ENCODE data around the gene ATP6V1G3. TPM values are rescaled to one million over a fixed set of nuclear protein-coding genes. Genes with fewer than 3 reads are reported as not detected.

Gene ATP6V1G3
- total RNA-seq, 5 donors from 2014 or later (not counting 1 experiment from before 2014, with no cell fraction given) = not detected

DNA sequence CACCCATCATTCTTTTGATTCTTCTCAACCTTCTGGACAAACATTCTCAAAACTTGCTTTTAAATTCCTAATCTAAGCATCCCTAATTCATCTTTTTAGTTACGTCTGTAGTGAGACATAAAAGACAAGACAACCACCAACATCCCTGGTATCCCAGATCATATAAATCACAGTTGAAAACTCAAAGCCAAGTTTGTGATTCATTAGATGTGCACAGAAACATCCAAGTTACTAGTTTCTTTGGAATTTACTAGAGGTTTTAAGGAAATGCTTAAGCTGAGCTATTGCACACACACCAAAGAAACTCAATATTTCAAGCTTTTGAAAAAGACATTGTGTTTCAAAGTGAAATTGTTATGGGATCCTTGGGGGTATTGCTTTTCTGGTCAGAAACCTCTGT lies 47.6 kb downstream of the ATP6V1G3 start:
- Histone ChIP-seq H3K27me3 (replicated peaks in 1 of 2; ENCODE audit: control insufficient read depth in 2 of 2, extremely low read depth in 1 of 2, insufficient read depth in 2 of 2, low read length in 1 of 2) (no peaks in the 10 kb centered on the region), H3K9me3 (no peaks in the 10 kb centered on the region), H3K36me3 (ENCODE audit: control insufficient read depth in 2 of 2, extremely low read depth in 1 of 2, insufficient read depth in 1 of 2, low read length in 1 of 2) (no peaks in the 10 kb centered on the region), H3K4me3 (ENCODE audit: control insufficient read depth in 1 of 2, extremely low read depth in 1 of 2, low read length in 1 of 2) (no peak overlapping the region), H3K27ac (ENCODE audit: low read length) (no peak overlapping the region), H3K4me1 (ENCODE audit: control insufficient read depth in 1 of 2, extremely low read depth in 1 of 2, insufficient read depth in 2 of 2, low read length in 2 of 2) (peaks cover 0 to 3% of the 10 kb centered on the region in 2 experiments)
- CTCF ChIA-PET = interaction anchor here in 1 of 2 donors (1.0 kb wide), 1 partner anchor 193 kb away, joined by 3 read pairs; no protein-coding TSS in a partner anchor
- POLR2A ChIA-PET = interaction anchor here in 1 of 2 donors (0.5 kb wide), 1 partner anchor 28 kb away, joined by 3 read pairs; no protein-coding TSS in a partner anchor
- peaks cover 5 to 11% (median 8%) of the 10 kb centered on the region in 3 donors for H3K4me1 Mint-ChIP-seq
- no CpG with 5 or more reads among the region's 1 CpG for WGBS (ENCODE audit: insufficient coverage)
- no peak overlapping the region for H3K27ac Mint-ChIP-seq
- H3K27me3 Mint-ChIP-seq = no peaks in the 10 kb centered on the region
- no peak for ATAC-seq (replicated peaks in 1 of 4)
- H3K4me3 Mint-ChIP-seq = no peak overlapping the region
- DNase-seq = no peak
- H3K9me3 Mint-ChIP-seq = no peaks in the 10 kb centered on the region
- no peaks in the 10 kb centered on the region for H3K36me3 Mint-ChIP-seq

DNA sequence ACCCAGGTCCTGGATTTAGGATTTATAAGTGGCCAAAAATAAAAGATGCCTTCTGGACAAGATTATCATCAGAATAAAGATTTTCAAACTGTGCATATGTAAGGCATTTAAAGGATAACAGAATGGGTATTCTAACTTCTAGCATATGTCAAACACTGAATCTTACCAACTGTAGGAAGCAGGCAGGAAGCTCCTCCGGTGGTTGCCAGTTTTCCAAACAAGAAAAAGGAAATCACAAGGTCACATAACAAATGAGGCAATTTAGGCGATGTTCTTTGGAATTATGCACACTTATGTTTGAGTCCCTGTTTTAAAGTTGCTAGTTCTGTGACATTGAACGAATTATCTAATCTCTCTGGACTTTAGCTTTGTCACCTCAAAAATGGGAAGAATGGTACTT lies 48.9 kb downstream of the ATP6V1G3 start:
- ChIA-PET POLR2A (no interaction called here), CTCF (no interaction called here)
- no peaks in the 10 kb centered on the region for H3K27me3 ChIP-seq (replicated peaks in 1 of 2; ENCODE audit: control insufficient read depth in 2 of 2, extremely low read depth in 1 of 2, insufficient read depth in 2 of 2, low read length in 1 of 2)
- Mint-ChIP-seq H3K27me3 (no peaks in the 10 kb centered on the region), H3K27ac (no peak overlapping the region), H3K4me3 (no peak overlapping the region), H3K9me3 (no peaks in the 10 kb centered on the region), H3K36me3 (no peaks in the 10 kb centered on the region), H3K4me1 (peaks cover 0 to 4% (median 0%) of the 10 kb centered on the region in 3 donors)
- H3K4me1 ChIP-seq (ENCODE audit: control insufficient read depth in 1 of 2, extremely low read depth in 1 of 2, insufficient read depth in 2 of 2, low read length in 2 of 2) = peaks cover 0 to 3% of the 10 kb centered on the region in 2 experiments
- no peak for DNase-seq
- WGBS (ENCODE audit: insufficient coverage) = 100% methylated on average over 1 of the region's 3 CpGs
- no peaks in the 10 kb centered on the region for H3K9me3 ChIP-seq
- H3K36me3 ChIP-seq (ENCODE audit: control insufficient read depth in 2 of 2, extremely low read depth in 1 of 2, insufficient read depth in 1 of 2, low read length in 1 of 2) = no peaks in the 10 kb centered on the region
- no peak for ATAC-seq (replicated peaks in 1 of 4)
- H3K4me3 ChIP-seq (ENCODE audit: control insufficient read depth in 1 of 2, extremely low read depth in 1 of 2, low read length in 1 of 2) = no peak overlapping the region
- no peak overlapping the region for H3K27ac ChIP-seq (ENCODE audit: low read length)

DNA sequence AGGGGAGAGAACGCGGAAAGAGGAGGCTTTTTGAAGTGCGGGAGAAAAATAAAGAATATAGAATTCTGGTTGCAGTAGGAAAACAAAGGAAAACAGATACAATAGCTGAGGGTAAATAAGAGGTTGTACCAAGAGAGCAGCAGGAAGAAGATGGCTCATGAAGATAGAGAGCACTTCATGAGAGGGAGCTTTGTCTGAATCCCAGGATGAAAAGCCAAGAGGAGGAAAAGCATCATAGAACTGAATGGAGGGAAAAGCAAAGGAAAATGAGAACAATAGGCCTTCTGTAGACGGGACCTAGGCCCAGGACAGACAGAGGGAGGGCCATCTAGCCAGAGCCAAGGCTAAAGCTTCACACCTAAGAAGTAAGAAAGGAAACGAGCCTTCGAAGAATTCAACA lies 49.5 kb downstream of the ATP6V1G3 start:
- POLR2A ChIA-PET = no interaction called here
- no peaks in the 10 kb centered on the region for H3K27me3 ChIP-seq (replicated peaks in 1 of 2; ENCODE audit: control insufficient read depth in 2 of 2, extremely low read depth in 1 of 2, insufficient read depth in 2 of 2, low read length in 1 of 2)
- 100% methylated on average over 3 of the region's 6 CpGs for WGBS (ENCODE audit: insufficient coverage)
- Mint-ChIP-seq H3K27me3 (no peaks in the 10 kb centered on the region), H3K27ac (no peak overlapping the region), H3K4me1 (peaks cover 0 to 4% (median 0%) of the 10 kb centered on the region in 3 donors), H3K9me3 (no peaks in the 10 kb centered on the region), H3K36me3 (no peaks in the 10 kb centered on the region), H3K4me3 (no peak overlapping the region)
- H3K4me1 ChIP-seq (ENCODE audit: control insufficient read depth in 1 of 2, extremely low read depth in 1 of 2, insufficient read depth in 2 of 2, low read length in 2 of 2) = peaks cover 0 to 3% of the 10 kb centered on the region in 2 experiments
- ATAC-seq (replicated peaks in 1 of 4) (no peak), DNase-seq (no peak)
- CTCF ChIA-PET = interaction anchor here (0.5 to 1.2 kb wide), 2 partner anchors 27 to 249 kb away, joined by 3 read pairs; no protein-coding TSS in a partner anchor
- no peak overlapping the region for H3K4me3 ChIP-seq (ENCODE audit: control insufficient read depth in 1 of 2, extremely low read depth in 1 of 2, low read length in 1 of 2)
- H3K36me3 ChIP-seq (ENCODE audit: control insufficient read depth in 2 of 2, extremely low read depth in 1 of 2, insufficient read depth in 1 of 2, low read length in 1 of 2) = no peaks in the 10 kb centered on the region
- H3K27ac ChIP-seq (ENCODE audit: low read length) = no peak overlapping the region
- no peaks in the 10 kb centered on the region for H3K9me3 ChIP-seq

DNA sequence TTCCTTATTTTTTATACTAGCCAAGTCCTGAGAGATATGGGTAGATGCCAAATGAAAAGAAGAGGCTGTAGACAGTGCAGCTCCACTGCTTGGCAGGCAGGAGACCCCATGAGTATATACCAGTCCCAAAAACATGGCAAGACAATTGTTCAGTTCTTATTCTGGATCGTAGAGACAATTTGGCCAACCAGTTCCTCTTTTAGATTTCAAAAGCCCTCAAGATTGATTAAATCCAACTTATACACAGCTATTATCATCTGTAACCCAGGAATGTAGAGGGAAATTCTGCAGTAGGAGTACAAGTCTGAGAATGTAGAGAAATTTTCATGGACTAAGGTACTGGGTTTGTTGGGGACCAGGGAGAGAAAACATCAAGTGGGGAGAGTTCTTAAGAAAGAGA lies 50.3 kb downstream of the ATP6V1G3 start:
- Mint-ChIP-seq H3K9me3 (no peaks in the 10 kb centered on the region), H3K36me3 (no peaks in the 10 kb centered on the region)
- CTCF ChIA-PET = interaction anchor here in 1 of 2 donors (1.2 to 1.5 kb wide), 2 partner anchors 8 to 248 kb away, joined by 3 read pairs; no protein-coding TSS in a partner anchor

DNA sequence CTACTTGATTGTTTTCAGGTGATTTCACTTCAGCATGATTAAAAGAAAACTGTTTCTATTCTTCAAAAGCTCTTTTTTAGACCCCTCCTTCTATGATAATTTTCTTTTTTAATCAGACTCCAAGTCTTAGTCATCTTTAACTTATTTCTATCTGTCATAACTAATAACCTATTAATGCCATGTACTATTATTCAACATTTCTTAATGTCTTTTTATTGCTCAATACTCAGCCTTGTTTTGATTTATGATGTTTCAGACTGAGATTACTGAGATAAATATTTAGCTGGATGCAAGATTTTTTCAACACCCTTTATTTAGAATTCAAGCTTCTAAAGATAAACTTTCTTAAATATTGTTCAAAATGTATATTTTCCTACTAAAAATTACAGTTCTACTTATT lies 53.6 kb downstream of the ATP6V1G3 start:
- DNase-seq (no peak), ATAC-seq (replicated peaks in 1 of 4) (no peak)
- no peaks in the 10 kb centered on the region for H3K4me1 Mint-ChIP-seq
- H3K27ac ChIP-seq (ENCODE audit: low read length) = no peak overlapping the region
- H3K4me1 ChIP-seq (ENCODE audit: control insufficient read depth in 1 of 2, extremely low read depth in 1 of 2, insufficient read depth in 2 of 2, low read length in 2 of 2) = no peaks in the 10 kb centered on the region
- no peaks in the 10 kb centered on the region for H3K36me3 Mint-ChIP-seq
- POLR2A ChIA-PET = no interaction called here
- no peak overlapping the region for H3K4me3 Mint-ChIP-seq
- H3K27me3 ChIP-seq (replicated peaks in 1 of 2; ENCODE audit: control insufficient read depth in 2 of 2, extremely low read depth in 1 of 2, insufficient read depth in 2 of 2, low read length in 1 of 2) = no peaks in the 10 kb centered on the region
- no peaks in the 10 kb centered on the region for H3K9me3 Mint-ChIP-seq
- H3K27me3 Mint-ChIP-seq = no peaks in the 10 kb centered on the region
- H3K27ac Mint-ChIP-seq = no peak overlapping the region
- H3K36me3 ChIP-seq (ENCODE audit: control insufficient read depth in 2 of 2, extremely low read depth in 1 of 2, insufficient read depth in 1 of 2, low read length in 1 of 2) = no peaks in the 10 kb centered on the region
- no peak overlapping the region for H3K4me3 ChIP-seq (ENCODE audit: control insufficient read depth in 1 of 2, extremely low read depth in 1 of 2, low read length in 1 of 2)
- CTCF ChIA-PET = interaction anchor here in 1 of 2 donors (0.6 kb wide), 1 partner anchor 170 kb away, joined by 5 read pairs; no protein-coding TSS in a partner anchor
- H3K9me3 ChIP-seq = no peaks in the 10 kb centered on the region

More for the DNA sequence above, 50.3 kb downstream of the ATP6V1G3 start:
- POLR2A ChIA-PET = interaction anchor here in 1 of 2 donors (0.6 kb wide), 2 partner anchors 326 to 1017 kb away, joined by 3 read pairs; no protein-coding TSS in a partner anchor
- Mint-ChIP-seq H3K4me3 (no peak overlapping the region), H3K4me1 (peaks cover 0 to under 1% (median 0%) of the 10 kb centered on the region in 3 donors), H3K27me3 (no peaks in the 10 kb centered on the region), H3K27ac (no peak overlapping the region)
- Histone ChIP-seq H3K9me3 (no peaks in the 10 kb centered on the region), H3K36me3 (ENCODE audit: control insufficient read depth in 2 of 2, extremely low read depth in 1 of 2, insufficient read depth in 1 of 2, low read length in 1 of 2) (no peaks in the 10 kb centered on the region), H3K4me1 (ENCODE audit: control insufficient read depth in 1 of 2, extremely low read depth in 1 of 2, insufficient read depth in 2 of 2, low read length in 2 of 2) (peaks cover 0 to 3% of the 10 kb centered on the region in 2 experiments), H3K4me3 (ENCODE audit: control insufficient read depth in 1 of 2, extremely low read depth in 1 of 2, low read length in 1 of 2) (no peak overlapping the region), H3K27ac (ENCODE audit: low read length) (no peak overlapping the region), H3K27me3 (replicated peaks in 1 of 2; ENCODE audit: control insufficient read depth in 2 of 2, extremely low read depth in 1 of 2, insufficient read depth in 2 of 2, low read length in 1 of 2) (no peaks in the 10 kb centered on the region)
- no peak for DNase-seq
- WGBS (ENCODE audit: insufficient coverage) = no CpG with 5 or more reads among the region's 1 CpG
- no peak for ATAC-seq (replicated peaks in 1 of 4)

DNA sequence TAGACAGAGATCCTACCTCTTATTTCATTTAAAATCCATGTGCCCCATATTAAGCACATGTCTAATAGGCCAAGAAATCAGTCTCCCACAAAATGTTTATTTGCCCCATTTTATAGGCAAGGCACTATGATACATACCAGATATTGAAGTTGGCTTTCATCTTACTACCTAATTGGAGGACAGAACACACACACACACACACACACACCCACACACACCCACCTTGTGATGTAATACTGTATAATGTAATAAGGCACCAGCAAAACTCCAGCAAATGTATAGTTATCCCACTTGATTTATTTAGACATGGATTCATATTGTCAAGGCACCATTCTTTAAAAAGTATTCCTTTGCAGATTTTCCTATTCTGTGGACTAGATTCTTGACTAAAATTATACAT lies 56.8 kb downstream of the ATP6V1G3 start:
- ATAC-seq (replicated peaks in 1 of 4) = no peak
- Histone ChIP-seq H3K4me3 (ENCODE audit: control insufficient read depth in 1 of 2, extremely low read depth in 1 of 2, low read length in 1 of 2) (no peak overlapping the region), H3K27ac (ENCODE audit: low read length) (no peak overlapping the region), H3K4me1 (ENCODE audit: control insufficient read depth in 1 of 2, extremely low read depth in 1 of 2, insufficient read depth in 2 of 2, low read length in 2 of 2) (no peaks in the 10 kb centered on the region), H3K9me3 (no peaks in the 10 kb centered on the region), H3K27me3 (replicated peaks in 1 of 2; ENCODE audit: control insufficient read depth in 2 of 2, extremely low read depth in 1 of 2, insufficient read depth in 2 of 2, low read length in 1 of 2) (no peaks in the 10 kb centered on the region), H3K36me3 (ENCODE audit: control insufficient read depth in 2 of 2, extremely low read depth in 1 of 2, insufficient read depth in 1 of 2, low read length in 1 of 2) (no peaks in the 10 kb centered on the region)
- H3K27ac Mint-ChIP-seq = no peak overlapping the region
- H3K4me3 Mint-ChIP-seq = no peak overlapping the region
- H3K36me3 Mint-ChIP-seq = peaks cover 3% of the 10 kb centered on the region
- no peak for DNase-seq
- peaks cover 0 to 3% (median 0%) of the 10 kb centered on the region in 3 donors for H3K9me3 Mint-ChIP-seq
- CTCF ChIA-PET = no interaction called here
- no peaks in the 10 kb centered on the region for H3K27me3 Mint-ChIP-seq
- POLR2A ChIA-PET = no interaction called here
- no peaks in the 10 kb centered on the region for H3K4me1 Mint-ChIP-seq

DNA sequence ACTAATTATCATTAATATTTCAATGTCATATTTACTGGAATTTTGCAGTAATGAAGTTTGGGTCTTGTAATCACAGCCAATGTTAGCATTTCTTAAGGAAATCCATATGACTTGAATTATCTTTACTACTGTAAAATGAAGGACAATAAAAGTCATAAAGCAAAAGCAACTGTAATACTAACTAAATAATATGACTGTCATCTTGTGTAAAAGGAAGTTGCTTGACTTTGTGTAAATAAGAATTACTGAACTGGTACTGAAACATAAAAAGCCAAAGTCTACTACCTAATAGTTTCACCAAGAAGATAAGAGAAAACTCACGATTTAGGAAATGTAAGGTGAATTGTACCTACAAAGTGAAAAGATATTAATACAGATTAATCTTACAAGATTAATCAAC lies 57.5 kb downstream of the ATP6V1G3 start:
- H3K27me3 ChIP-seq (replicated peaks in 1 of 2; ENCODE audit: control insufficient read depth in 2 of 2, extremely low read depth in 1 of 2, insufficient read depth in 2 of 2, low read length in 1 of 2) = no peaks in the 10 kb centered on the region
- no peaks in the 10 kb centered on the region for H3K36me3 ChIP-seq (ENCODE audit: control insufficient read depth in 2 of 2, extremely low read depth in 1 of 2, insufficient read depth in 1 of 2, low read length in 1 of 2)
- no peaks in the 10 kb centered on the region for H3K9me3 ChIP-seq
- no peaks in the 10 kb centered on the region for H3K4me1 ChIP-seq (ENCODE audit: control insufficient read depth in 1 of 2, extremely low read depth in 1 of 2, insufficient read depth in 2 of 2, low read length in 2 of 2)
- CTCF ChIA-PET = no interaction called here
- Mint-ChIP-seq H3K27ac (no peak overlapping the region), H3K9me3 (peaks cover 0 to 3% (median 0%) of the 10 kb centered on the region in 3 donors), H3K4me1 (no peaks in the 10 kb centered on the region), H3K4me3 (no peak overlapping the region), H3K27me3 (no peaks in the 10 kb centered on the region), H3K36me3 (peaks cover 3% of the 10 kb centered on the region)
- POLR2A ChIA-PET = no interaction called here
- no CpG with 5 or more reads among the region's 1 CpG for WGBS (ENCODE audit: insufficient coverage)
- H3K4me3 ChIP-seq (ENCODE audit: control insufficient read depth in 1 of 2, extremely low read depth in 1 of 2, low read length in 1 of 2) = no peak overlapping the region
- DNase-seq (no peak), ATAC-seq (replicated peaks in 1 of 4) (no peak)
- no peak overlapping the region for H3K27ac ChIP-seq (ENCODE audit: low read length)
